K562 treated with DMSO at 1 percent for 4 hours (cell line): ENCODE measurements around the gene RASGRP4. TPM values are rescaled to one million over a fixed set of nuclear protein-coding genes. Genes with fewer than 3 reads are reported as not detected.

Source experiments
- total RNA-seq: library from RNA; unstranded; fragments of 300-600 nt; gene quantifications from 2 replicates; pipeline ENCODE4 v1.2.3, GENCODE V29; 2022; ENCODE audit not compliant: insufficient read depth

Gene RASGRP4, protein sequence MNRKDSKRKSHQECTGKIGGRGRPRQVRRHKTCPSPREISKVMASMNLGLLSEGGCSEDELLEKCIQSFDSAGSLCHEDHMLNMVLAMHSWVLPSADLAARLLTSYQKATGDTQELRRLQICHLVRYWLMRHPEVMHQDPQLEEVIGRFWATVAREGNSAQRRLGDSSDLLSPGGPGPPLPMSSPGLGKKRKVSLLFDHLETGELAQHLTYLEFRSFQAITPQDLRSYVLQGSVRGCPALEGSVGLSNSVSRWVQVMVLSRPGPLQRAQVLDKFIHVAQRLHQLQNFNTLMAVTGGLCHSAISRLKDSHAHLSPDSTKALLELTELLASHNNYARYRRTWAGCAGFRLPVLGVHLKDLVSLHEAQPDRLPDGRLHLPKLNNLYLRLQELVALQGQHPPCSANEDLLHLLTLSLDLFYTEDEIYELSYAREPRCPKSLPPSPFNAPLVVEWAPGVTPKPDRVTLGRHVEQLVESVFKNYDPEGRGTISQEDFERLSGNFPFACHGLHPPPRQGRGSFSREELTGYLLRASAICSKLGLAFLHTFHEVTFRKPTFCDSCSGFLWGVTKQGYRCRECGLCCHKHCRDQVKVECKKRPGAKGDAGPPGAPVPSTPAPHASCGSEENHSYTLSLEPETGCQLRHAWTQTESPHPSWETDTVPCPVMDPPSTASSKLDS
- 20.3 and 24.4 TPM in 2 replicates for total RNA-seq

DNA sequence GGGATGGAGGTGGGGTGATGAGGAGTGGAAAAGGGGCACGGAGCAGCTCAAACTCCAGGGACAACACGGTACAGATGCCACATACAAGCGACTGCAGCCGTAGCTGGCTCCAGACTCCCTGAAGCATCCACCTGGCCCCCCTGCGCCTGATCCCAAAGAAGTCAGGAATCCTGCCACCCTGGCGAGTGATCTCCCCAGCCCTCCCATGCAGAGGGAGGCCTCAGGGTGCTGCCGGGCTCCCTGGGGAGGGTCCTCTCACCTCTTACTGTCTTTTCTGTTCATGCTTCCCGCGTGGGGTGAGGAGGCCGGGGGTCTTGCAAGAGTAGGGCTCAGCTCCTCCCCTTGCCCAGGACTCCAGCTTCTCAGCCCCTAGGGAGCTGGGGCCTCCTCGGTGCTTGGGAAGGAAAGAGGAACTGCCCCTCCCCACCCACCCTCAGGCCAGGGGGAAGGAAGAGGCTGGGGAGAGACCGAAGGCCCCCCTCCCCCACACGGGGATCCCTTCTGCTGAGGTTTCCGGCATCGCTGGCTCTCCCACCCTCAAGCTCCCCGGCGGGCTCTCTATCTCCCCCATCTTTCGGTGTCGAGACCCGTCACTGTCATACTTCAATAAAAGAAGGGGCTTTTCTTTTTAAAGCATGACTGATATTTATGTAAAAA, at the start of gene RASGRP4:
TSS of gene RASGRP4 (minus strand) at position 410 of the 657 bp plus-strand sequence. CDS start at position 282, 128 bp downstream.

DNA sequence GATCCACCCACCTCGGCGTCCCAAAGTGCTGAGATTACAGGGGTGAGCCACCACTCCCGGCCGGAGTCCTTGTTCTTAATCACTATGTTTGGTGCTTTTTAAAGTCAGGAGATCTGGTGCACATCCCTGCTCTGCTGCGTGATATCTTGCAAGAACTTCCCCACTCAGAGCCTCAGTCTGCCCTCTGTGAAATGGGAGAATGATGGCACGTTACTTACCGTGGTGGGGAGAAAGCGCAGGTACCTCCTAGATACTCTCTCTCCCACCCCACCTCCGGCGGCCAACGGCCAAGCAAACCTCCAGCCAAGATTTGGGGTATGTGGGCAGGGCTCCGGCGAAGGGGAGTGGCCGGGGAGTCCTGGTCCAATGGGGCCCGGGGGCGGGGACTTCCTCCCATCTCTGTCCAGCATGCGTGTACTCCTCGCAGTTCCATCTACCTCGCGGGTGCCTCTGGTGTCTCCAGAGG, 7.3 kb upstream of the RASGRP4 start, which contains the start of gene RYR1:
TSS of gene RYR1 (plus strand) at position 424 of the 466 bp plus-strand sequence. CDS start 139 bp downstream, outside the sequence.

DNA sequence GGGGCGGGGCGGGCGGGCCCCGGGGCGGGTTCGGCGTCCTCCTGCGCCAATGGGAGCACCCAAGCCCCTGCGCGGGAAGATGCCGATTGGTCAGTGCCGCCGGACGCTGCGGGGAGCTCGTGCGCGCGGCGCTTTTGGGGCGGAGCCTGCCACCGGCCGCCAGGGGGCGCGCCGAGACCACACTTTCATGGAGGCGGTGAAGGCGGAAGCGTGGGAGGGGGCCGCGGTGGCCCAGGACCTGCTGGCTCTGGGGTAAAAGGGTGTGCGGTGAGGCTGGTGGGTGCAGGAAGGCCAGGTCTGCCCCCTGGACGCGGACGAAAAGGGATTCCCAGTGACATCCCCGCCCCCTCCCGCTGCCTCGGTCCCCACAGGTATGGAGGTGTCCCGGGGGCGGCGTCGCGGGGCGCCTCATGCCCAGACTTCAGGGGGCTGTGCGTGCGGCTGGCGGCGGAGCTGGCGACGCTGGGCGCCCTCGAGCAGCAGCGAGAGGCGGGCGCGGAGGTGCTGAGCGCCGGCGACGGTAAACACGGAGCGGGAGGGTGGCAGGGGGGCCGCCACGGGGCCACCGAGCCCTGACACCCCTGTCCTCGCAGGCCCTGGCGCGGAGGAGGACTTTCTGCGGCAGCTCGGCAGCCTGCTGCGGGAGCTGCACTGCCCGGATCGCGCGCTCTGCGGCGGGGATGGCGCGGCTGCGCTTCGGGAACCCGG, 22.9 kb downstream of the RASGRP4 start, which contains the start of gene FAM98C:
TSS of gene FAM98C (plus strand) at position 127 of the 708 bp plus-strand sequence. CDS start at position 188, 61 bp downstream.

DNA sequence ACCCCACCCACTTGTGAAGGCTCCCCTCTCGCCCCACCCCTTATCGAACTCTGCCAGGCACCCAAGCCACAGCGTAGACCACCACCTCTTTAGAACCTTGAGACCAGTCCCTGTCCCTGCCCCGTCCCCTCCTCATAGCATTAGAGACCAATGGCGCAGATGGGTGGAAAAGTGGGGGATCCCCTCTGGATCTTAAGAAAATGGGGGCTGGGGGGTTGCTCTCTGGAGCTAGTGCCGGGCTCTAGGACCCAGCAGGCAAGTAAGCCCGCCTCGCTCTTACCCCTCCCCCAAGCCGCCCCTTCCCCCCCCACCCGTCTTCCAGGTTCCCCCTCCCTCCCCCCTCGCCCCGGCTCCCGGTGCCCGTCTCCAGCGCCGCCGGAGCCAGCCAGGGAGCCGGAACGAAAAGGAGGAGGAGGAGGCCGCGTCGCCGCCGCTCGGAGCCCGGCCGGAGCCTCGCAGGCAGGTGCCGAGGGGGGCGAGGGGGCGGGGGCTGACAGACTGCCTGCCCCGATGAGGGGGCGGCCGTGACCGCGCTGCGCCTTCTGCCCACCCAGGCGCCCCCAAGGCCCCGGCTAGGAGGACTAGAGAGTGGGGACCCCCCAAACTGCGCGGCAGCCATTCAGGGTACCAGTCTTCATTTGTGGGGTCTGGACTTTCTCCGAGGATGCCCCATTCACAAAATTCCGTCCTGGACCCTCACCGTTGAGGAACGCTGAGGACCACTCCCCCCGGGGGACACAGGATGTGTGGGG, 37.5 kb downstream of the RASGRP4 start, which contains the start of gene SPRED3:
TSS of gene SPRED3 (plus strand) at position 349 of the 752 bp plus-strand sequence. CDS start 1,606 bp downstream, outside the sequence.

DNA sequence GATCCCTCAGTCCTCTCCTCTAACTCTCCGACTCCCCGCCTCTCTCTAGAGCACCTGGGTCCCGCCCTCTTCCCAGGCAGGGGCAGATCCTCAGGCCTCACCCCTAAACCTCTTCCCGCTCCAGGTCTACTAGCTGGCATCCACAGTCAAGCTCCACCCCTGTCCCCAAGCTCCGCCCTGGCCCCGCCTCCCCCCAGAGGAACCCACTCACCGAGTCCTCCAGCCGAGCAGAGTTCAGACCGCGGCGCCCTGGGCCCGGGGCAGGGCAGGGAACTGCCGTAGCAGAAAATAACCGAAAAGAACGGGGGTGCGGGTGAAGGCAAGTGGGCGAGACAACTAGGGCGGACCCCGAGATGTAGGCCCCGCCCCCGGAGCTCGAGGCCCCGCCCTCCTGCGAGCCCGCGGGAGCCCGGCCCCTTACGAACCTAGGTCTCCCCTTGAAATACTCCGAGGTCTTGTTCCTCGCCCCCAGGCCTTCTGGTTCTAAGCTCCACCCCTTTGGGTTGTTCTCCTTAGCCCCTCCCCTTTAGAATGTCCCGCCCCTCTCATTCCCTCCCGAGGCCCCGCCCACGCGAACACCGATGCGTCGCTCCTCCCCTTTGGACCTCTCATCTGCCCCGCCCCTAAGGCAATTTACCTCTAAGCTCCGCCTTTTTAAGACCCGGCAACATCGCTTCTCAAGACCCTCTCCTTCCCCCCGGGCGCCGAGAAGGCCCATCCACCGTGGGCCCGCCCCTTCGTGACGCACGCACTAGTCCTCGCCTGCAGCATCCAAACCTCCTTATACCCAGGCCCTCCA, 38.3 kb downstream of the RASGRP4 start, which contains the start of gene GGN:
TSS of gene GGN (minus strand) at position 485 of the 799 bp plus-strand sequence. CDS start 773 bp downstream, outside the sequence.

DNA sequence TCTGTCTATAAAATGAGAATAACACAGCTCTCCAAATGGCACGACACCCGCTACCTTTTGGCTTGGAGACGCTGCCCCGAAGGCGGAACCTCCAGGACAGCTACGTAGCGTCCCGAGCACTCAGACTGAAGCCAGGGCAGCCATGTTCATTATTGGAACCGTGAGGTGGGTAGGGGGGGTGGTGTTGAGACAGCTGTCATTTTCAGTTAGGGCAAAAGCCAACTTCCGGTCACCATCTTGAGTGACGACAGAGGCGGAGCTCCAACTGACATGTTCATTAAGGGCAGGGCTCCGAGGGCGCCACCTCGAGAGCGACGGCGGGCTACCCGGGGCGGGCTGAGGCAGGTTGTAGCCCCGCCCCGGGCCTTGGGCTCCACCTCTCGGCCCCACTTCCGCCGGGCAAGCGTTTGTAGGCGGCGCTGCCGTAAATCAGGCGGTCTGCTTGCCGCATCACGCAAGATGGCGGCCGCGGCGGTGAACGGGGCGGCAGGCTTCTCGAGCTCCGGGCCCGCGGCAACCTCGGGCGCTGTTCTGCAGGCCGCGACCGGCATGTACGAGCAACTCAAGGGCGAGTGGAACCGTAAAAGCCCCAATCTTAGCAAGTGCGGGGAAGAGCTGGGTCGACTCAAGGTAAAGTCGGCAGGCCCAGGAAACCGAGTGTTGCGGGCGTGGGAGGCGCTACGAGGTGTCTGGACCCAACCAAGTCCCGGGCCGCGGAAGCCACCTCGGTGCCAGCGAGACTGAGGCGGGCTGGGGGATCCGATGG, 51.5 kb downstream of the RASGRP4 start, which contains the start of gene PSMD8:
TSS of gene PSMD8 (plus strand) at position 240 of the 766 bp plus-strand sequence. CDS start at position 271, 31 bp downstream.

Other genes with a start within 250 kb of the RASGRP4 start
- gene DPF1, start 202.0 kb downstream of the RASGRP4 start, total RNA-seq, result 1.7 and 1.9 TPM in 2 replicates
- 59.5 and 75.3 TPM in 2 replicates for gene PPP1R14A, start 169.8 kb downstream of the RASGRP4 start, total RNA-seq
- gene SPINT2, start 161.6 kb downstream of the RASGRP4 start, total RNA-seq, result 1.2 TPM in 1 of 2 replicates, not detected in the other
- gene C19orf33, start 122.0 kb downstream of the RASGRP4 start, total RNA-seq, result not detected in 2 replicates
- 487 and 516 TPM in 2 replicates for gene YIF1B, start 110.3 kb downstream of the RASGRP4 start, total RNA-seq
- 0.12 TPM in 1 of 2 replicates, not detected in the other for gene KCNK6, start 106.4 kb downstream of the RASGRP4 start, total RNA-seq
- not detected in 2 replicates for gene CATSPERG, start 90.4 kb downstream of the RASGRP4 start, total RNA-seq
- gene PSMD8, start 51.6 kb downstream of the RASGRP4 start, total RNA-seq, result 380 and 446 TPM in 2 replicates
- gene GGN, start 38.2 kb downstream of the RASGRP4 start, total RNA-seq, result 3.0 and 3.6 TPM in 2 replicates
- 0.48 and 1.3 TPM in 2 replicates for gene SPRED3, start 37.5 kb downstream of the RASGRP4 start, total RNA-seq
- gene FAM98C, start 23.1 kb downstream of the RASGRP4 start, total RNA-seq, result 21.1 and 31.7 TPM in 2 replicates
- gene RYR1, start 7.5 kb upstream of the RASGRP4 start, total RNA-seq, result 2.2 and 8.6 TPM in 2 replicates
- gene MAP4K1, start 191.7 kb upstream of the RASGRP4 start, total RNA-seq, result 0.82 and 2.6 TPM in 2 replicates
- 631 and 662 TPM in 2 replicates for gene EIF3K, start 193.0 kb upstream of the RASGRP4 start, total RNA-seq
- gene ACTN4, start 221.4 kb upstream of the RASGRP4 start, total RNA-seq, result 322 and 331 TPM in 2 replicates